A549 (cell line): ENCODE data around the gene VHLL. TPM values are rescaled to one million over a fixed set of nuclear protein-coding genes. Genes with fewer than 3 reads are reported as not detected.

Experiments
- ATAC-seq, 2 experiments: fragments of 200-7000 bp in 1 of 2; fragments of >200 bp in 1 of 2; cut with Nextera tagmentation in 1 of 2; cut with Tn5 transposase in 1 of 2; 3 replicates each; pipeline versions ENCODE4 v1.8.0 to v1.9.1; 2018 to 2020; ENCODE audit warnings: mild to moderate bottlenecking in 1 of 2, moderate library complexity in 1 of 2
- CTCF ChIA-PET: fragments of 300-600 bp; sonication (Branson Sonifier 250); formaldehyde crosslinking; extraction: SDS; loops from one replicate; lab custom pipeline; 2021; ENCODE audit warnings: antibody characterized with exemption, inconsistent platforms; lab: Yijun Ruan, JAX
- POLR2A ChIA-PET: fragments of 350-600 bp; formaldehyde crosslinking; extraction: SDS; loops from one replicate; lab custom pipeline; 2021; ENCODE audit warnings: antibody characterized with exemption, inconsistent platforms; lab: Yijun Ruan, JAX
- DNase-seq, 2 experiments: peaks; one replicate each; pipeline versions ENCODE4 v3.0.0 to v3.0.0-alpha.2; 2011 to 2016; ENCODE audit warnings: low read depth in 1 of 2, low spot score in 1 of 2
- FAIRE-seq: peaks from 2 replicates; lab custom pipeline; 2011; peaks lifted over from hg19 to GRCh38; lab: Jason Lieb, UNC
- H3K27ac ChIP-seq, 2 experiments: fragments of >200 bp; sonication (Bioruptor Twin); formaldehyde crosslinking; 3 replicates each; pipeline ENCODE4 v1.5.1; 2016 to 2017
- H3K4me1 ChIP-seq: fragments of >200 bp; sonication (Bioruptor Twin); formaldehyde crosslinking; 3 replicates; pipeline ENCODE4 v1.6.1; 2016
- H3K4me2 ChIP-seq: fragments of >200 bp; sonication (Bioruptor Twin); formaldehyde crosslinking; 3 replicates; pipeline ENCODE4 v1.6.1; 2016
- H3K4me3 ChIP-seq: fragments of >200 bp; sonication (Bioruptor Twin); formaldehyde crosslinking; 3 replicates; pipeline ENCODE4 v1.5.1; 2016
- H3K9me3 ChIP-seq: fragments of >200 bp; sonication (Bioruptor Twin); formaldehyde crosslinking; 3 replicates; pipeline ENCODE4 v1.6.1; 2016
- CHD4 ChIP-seq: fragments of 200-600 bp; sonication (generic); IDR thresholded peaks from 2 replicates; pipeline ENCODE4 v1.6.1; 2016; ENCODE audit warnings: antibody characterized with exemption, mild to moderate bottlenecking, borderline replicate concordance
- EHF ChIP-seq: fragments of 250-450 bp; sonication (Bioruptor Pico); IDR thresholded peaks from 2 replicates; pipeline ENCODE4 v1.5.0; 2020; ENCODE audit warnings: mild to moderate bottlenecking
- EHMT2 ChIP-seq: fragments of 200-600 bp; sonication (generic); IDR thresholded peaks from 2 replicates; pipeline ENCODE4 v1.6.1; 2016; ENCODE audit warnings: antibody characterized with exemption, low read depth, mild to moderate bottlenecking, moderate library complexity
- ELK1 ChIP-seq: fragments of 150-350 bp; IDR thresholded peaks from 2 replicates; pipeline ENCODE4 v1.6.1; 2014; ENCODE audit warnings: low read depth, mild to moderate bottlenecking, low read length
- FOSB ChIP-seq: fragments of 250-450 bp; sonication (Bioruptor Pico); IDR thresholded peaks from 2 replicates; pipeline ENCODE4 v1.5.0; 2020; ENCODE audit warnings: mild to moderate bottlenecking, moderate library complexity
- FOSL2 ChIP-seq, 2 experiments: fragments of 450-650 bp in 1 of 2; fragments of >200 bp in 1 of 2; sonication (Bioruptor Twin) in 1 of 2; formaldehyde crosslinking; IDR thresholded peaks; 2 replicates each; pipeline versions ENCODE4 v1.5.0 to v1.6.1; 2016 to 2020; ENCODE audit warnings: mild to moderate bottlenecking in 1 of 2, moderate library complexity in 1 of 2
- FOXS1 ChIP-seq: fragments of 250-450 bp; sonication (Bioruptor Pico); IDR thresholded peaks from 2 replicates; pipeline ENCODE4 v1.5.0; 2020; ENCODE audit warnings: mild to moderate bottlenecking, moderate library complexity
- GATA3 ChIP-seq: IDR thresholded peaks from 2 replicates; pipeline ENCODE4 v1.6.1; 2012; ENCODE audit warnings: borderline replicate concordance
- HEYL ChIP-seq: fragments of 250-450 bp; sonication (Bioruptor Pico); IDR thresholded peaks from 2 replicates; pipeline ENCODE4 v1.8.0; 2021; ENCODE audit warnings: mild to moderate bottlenecking, moderate library complexity
- HOXA7 ChIP-seq: fragments of 250-450 bp; sonication (Bioruptor Pico); IDR thresholded peaks from 2 replicates; pipeline ENCODE4 v1.5.0; 2020; ENCODE audit warnings: mild to moderate bottlenecking, moderate library complexity
- HOXB5 ChIP-seq: fragments of 250-450 bp; sonication (Bioruptor Pico); IDR thresholded peaks from 2 replicates; pipeline ENCODE4 v1.5.0; 2020; ENCODE audit warnings: mild to moderate bottlenecking, moderate library complexity
- JUNB ChIP-seq: fragments of >200 bp; sonication (Bioruptor Twin); formaldehyde crosslinking; IDR thresholded peaks from 2 replicates; pipeline ENCODE4 v1.6.1; 2016
- MAFK ChIP-seq: fragments of 450-650 bp; IDR thresholded peaks from 2 replicates; pipeline ENCODE4 v1.6.1; 2014; ENCODE audit not compliant: partially characterized antibody
- MAX ChIP-seq: IDR thresholded peaks from 2 replicates; pipeline ENCODE4 v1.6.1; 2012
- MAZ ChIP-seq: fragments of 150-350 bp; IDR thresholded peaks from 2 replicates; pipeline ENCODE4 v1.6.1; 2014; ENCODE audit warnings: antibody characterized with exemption, low read depth, low read length, borderline replicate concordance
- MYC ChIP-seq: IDR thresholded peaks from 2 replicates; pipeline ENCODE4 v1.6.1; 2012; ENCODE audit warnings: mild to moderate bottlenecking, inconsistent platforms, low read length, improper control_type of control experiment, borderline replicate concordance
- PBX3 ChIP-seq: IDR thresholded peaks from 2 replicates; pipeline ENCODE4 v1.6.1; 2012
- RAD21 ChIP-seq, 2 experiments: fragments of >200 bp in 1 of 2; sonication (Bioruptor Twin) in 1 of 2; formaldehyde crosslinking in 1 of 2; IDR thresholded peaks in 1 of 2; conservative IDR thresholded peaks in 1 of 2; 2 replicates in 1 of 2; 3 replicates in 1 of 2; pipeline ENCODE4 v1.6.1; 2012 to 2018; ENCODE audit warnings: inconsistent platforms in 1 of 2
- RCOR1 ChIP-seq: fragments of 150-350 bp; IDR thresholded peaks from 2 replicates; pipeline ENCODE4 v1.6.1; 2014; ENCODE audit warnings: antibody characterized with exemption, low read length, low read depth
- SREBF2 ChIP-seq: fragments of 450-650 bp; IDR thresholded peaks from 2 replicates; pipeline ENCODE4 v1.6.1; 2014; ENCODE audit warnings: mild to moderate bottlenecking, moderate library complexity
- USF2 ChIP-seq: fragments of 450-650 bp; IDR thresholded peaks from 2 replicates; pipeline ENCODE4 v1.6.1; 2014; ENCODE audit warnings: antibody characterized with exemption
- ZSCAN20 ChIP-seq: fragments of 250-450 bp; sonication (Bioruptor Pico); IDR thresholded peaks from 2 replicates; pipeline ENCODE4 v1.8.0; 2022; ENCODE audit warnings: mild to moderate bottlenecking, moderate library complexity
- WGBS: methylation state at CpG from one replicate; pipeline ENCODE4 v1.1.6; 2017; ENCODE audit errors: missing lambda C conversion rate; 5-methylcytosine and 5-hydroxymethylcytosine counted together
- polyA plus RNA-seq, 4 experiments: library from polyadenylated mRNA; depleted of rRNA in 3 of 4; stranded (reverse); fragments of >200 nt; fragmentation: RNase III in 1 of 4; extraction: RNeasy Plus Mini Kit Qiagen cat#74134 plus additional on column Dnase treatment in 1 of 4; gene quantifications; 2 replicates in 3 of 4; 3 replicates in 1 of 4; pipeline ENCODE4 v1.2.3, GENCODE V29; 2011 to 2017

VHLL gene
- polyA plus RNA-seq, 2 of the 4 experiments (the other 2 are of a cell fraction), result not detected

GRCh38 chr1:156281693-156282478, 17.2 kb downstream of the VHLL start:
- peak; percentile 56 to 58 for ATAC-seq
- 11% methylated on average over 22 of the region's 22 CpGs for WGBS
- FAIRE-seq, result no peak

GRCh38 chr1:156281281-156281680, 17.8 kb downstream of the VHLL start:
- H3K4me2 ChIP-seq, result peak overlapping the region; percentile 100
- no peak for TF ChIP-seq MYC
- no peak for TF ChIP-seq ZSCAN20 (CRISPR knock-in tag)
- 0 out of 2 replicates have a peak, but pooled peaks have one; percentile 25 for TF ChIP-seq MAX
- TF ChIP-seq JUNB, result no peak
- H3K27ac ChIP-seq, result peak overlapping the region; percentile 90 to 95; a peak in 4 of 6 replicates
- ChIA-PET CTCF (interaction anchor here (0.6 to 3.1 kb wide), 9 partner anchors 9 to 87 kb away, joined by 3 to 9 read pairs (median 4); partner anchors contain the start of gene SLC25A44), POLR2A (no interaction called here)
- FAIRE-seq, result no peak
- peak in 1 of 2 experiments; percentile 2; a peak in 1 of 6 replicates for ATAC-seq
- DNase-seq, result no peak
- peak overlapping the region; percentile 83 for H3K4me3 ChIP-seq
- H3K9me3 ChIP-seq, result no peaks in the 10 kb centered on the region
- WGBS, result 47% methylated on average over 8 of the region's 8 CpGs
- peaks cover 21% of the 10 kb centered on the region for H3K4me1 ChIP-seq

More at GRCh38 chr1:156281693-156282478, 17.2 kb downstream of the VHLL start:
- Histone ChIP-seq H3K4me1 (peaks cover 21% of the 10 kb centered on the region), H3K4me2 (peak overlapping the region; percentile 100), H3K4me3 (peak overlapping the region; percentile 83), H3K27ac (peak overlapping the region; percentile 90 to 95), H3K9me3 (no peaks in the 10 kb centered on the region)
- TF ChIP-seq MYC (no peak), SREBF2 (no peak), GATA3 (no peak), FOSB (no peak), FOSL2 (IDR thresholded peaks at IDR 0.05) (no peak), FOSL2 (CRISPR knock-in tag; IDR thresholded peaks at IDR 0.05) (no peak), MAFK (no peak), EHMT2 (no peak), RCOR1 (no peak), EHF (CRISPR knock-in tag) (no peak), HEYL (CRISPR knock-in tag) (no peak), FOXS1 (CRISPR knock-in tag) (no peak), PBX3 (no peak), MAZ (no peak), RAD21 (conservative IDR thresholded peaks at IDR 0.05 in 1 of 2, IDR thresholded peaks at IDR 0.05 in 1 of 2) (no peak), USF2 (no peak), CHD4 (no peak), HOXB5 (CRISPR knock-in tag) (no peak), HOXA7 (no peak), ELK1 (no peak)
- CTCF ChIA-PET, result interaction anchor here (0.6 to 3.1 kb wide), 10 partner anchors 10 to 191 kb away, joined by 3 to 9 read pairs (median 3); partner anchors contain the start of gene SLC25A44
- DNase-seq, result peak in 1 of 2 experiments; percentile 53
- POLR2A ChIA-PET, result interaction anchor here (0.8 to 2.6 kb wide), 10 partner anchors 10 to 168 kb away, joined by 3 to 19 read pairs (median 6); partner anchors contain the start of genes CCT3, GLMP, PMF1 and TSACC
